GM12891 (cell line): ENCODE measurements around the gene DLG3.

Source experiments
- POLR2A ChIP-seq: IDR thresholded peaks from 2 replicates; pipeline ENCODE4 v1.6.1; 2011; ENCODE audit warnings: low read depth, low read length, control low read depth
- POLR2AphosphoS5 ChIP-seq: IDR thresholded peaks from 2 replicates; pipeline ENCODE4 v1.6.1; 2011; ENCODE audit warnings: low read depth, low read length, control low read depth
- POU2F2 ChIP-seq: IDR thresholded peaks from 2 replicates; pipeline ENCODE4 v1.6.1; 2011; ENCODE audit warnings: low read depth, mild to moderate bottlenecking, control low read depth, low read length, moderate library complexity
- SPI1 ChIP-seq: IDR thresholded peaks from 2 replicates; pipeline ENCODE4 v1.6.1; 2011; ENCODE audit warnings: low read depth, low read length, control low read depth

GRCh38 chrX:70423936-70424675 is 20.5 kb upstream of the DLG3 start:
- TF ChIP-seq POLR2A (no peak), POU2F2 (no peak), POLR2AphosphoS5 (no peak), SPI1 (no peak)
